ENCODE data around the gene RAI1. TPM values are rescaled to one million over a fixed set of nuclear protein-coding genes. Genes with fewer than 3 reads are reported as not detected.

The RAI1 gene
- total and polyA plus RNA-seq, 12 donors, result 4.2 to 37.3 (median 26.9) TPM

- TF ChIP-seq POLR2A (IDR thresholded peaks at IDR 0.05) (no peak), CTCF (IDR thresholded peaks at IDR 0.05) (no peak)
- 82 to 94% (median 93%) methylated on average over 3 to 6 of the region's 6 CpGs for WGBS, 4 donors
- DNase-seq, result no peak
Observed at GRCh38 chr17:17844500-17844899, 163.2 kb downstream of the RAI1 start.

GRCh38 chr17:17845046-17845775, 164.0 kb downstream of the RAI1 start:
- Histone ChIP-seq H3K4me1 (replicated peaks in 1 of 2) (peaks cover 40 to 45% of the 10 kb centered on the region in 2 donors), H3K4me3 (no peak overlapping the region), H3K9me3 (replicated peaks in 1 of 3) (no peaks in the 10 kb centered on the region), H3K36me3 (replicated peaks in 1 of 2) (peaks cover 0 to 6% of the 10 kb centered on the region in 2 donors), H3K27me3 (no peaks in the 10 kb centered on the region), H3K27ac (no peak overlapping the region)
- intact Hi-C loops (cut with DNase I), result no loop called here
- no peak for DNase-seq
- TF ChIP-seq CTCF (IDR thresholded peaks at IDR 0.05) (no peak), POLR2A (IDR thresholded peaks at IDR 0.05) (no peak)
- WGBS, 4 donors, result 87 to 97% (median 89%) methylated on average over 5 to 13 of the region's 13 CpGs

More at GRCh38 chr17:17844500-17844899, 163.2 kb downstream of the RAI1 start:
- Histone ChIP-seq H3K9me3 (replicated peaks in 1 of 3) (no peaks in the 10 kb centered on the region), H3K4me1 (replicated peaks in 1 of 2) (peaks cover 36 to 42% of the 10 kb centered on the region in 2 donors), H3K4me3 (no peak overlapping the region), H3K27me3 (no peaks in the 10 kb centered on the region), H3K36me3 (replicated peaks in 1 of 2) (peaks cover 0 to 6% of the 10 kb centered on the region in 2 donors), H3K27ac (no peak overlapping the region)
- intact Hi-C loops (cut with DNase I), result no loop called here

GRCh38 chr17:17846003-17846402, 164.7 kb downstream of the RAI1 start:
- peaks cover 0 to 6% of the 10 kb centered on the region in 2 donors for H3K36me3 ChIP-seq (replicated peaks in 1 of 2)
- no peak for TF ChIP-seq CTCF (IDR thresholded peaks at IDR 0.05)
- no peak for TF ChIP-seq POLR2A (IDR thresholded peaks at IDR 0.05)
- H3K27ac ChIP-seq, result peak overlapping the region in 1 of 5 donors; percentile 23
- peaks cover 36 to 42% of the 10 kb centered on the region in 2 donors for H3K4me1 ChIP-seq (replicated peaks in 1 of 2)
- no peaks in the 10 kb centered on the region for H3K27me3 ChIP-seq
- WGBS, 4 donors, result 88 to 94% (median 91%) methylated on average over 3 to 8 of the region's 8 CpGs
- intact Hi-C loops (cut with DNase I), result no loop called here
- DNase-seq, result no peak
- no peak overlapping the region for H3K4me3 ChIP-seq
- H3K9me3 ChIP-seq (replicated peaks in 1 of 3), result no peaks in the 10 kb centered on the region

- peak overlapping the region in 1 of 5 donors; percentile 23 for H3K27ac ChIP-seq
- no peaks in the 10 kb centered on the region for H3K27me3 ChIP-seq
- H3K9me3 ChIP-seq (replicated peaks in 1 of 3), result no peaks in the 10 kb centered on the region
- no peak for DNase-seq
- peaks cover 29 to 36% of the 10 kb centered on the region in 2 donors for H3K4me1 ChIP-seq (replicated peaks in 1 of 2)
- intact Hi-C loops (cut with DNase I), result no loop called here
- peaks cover 0 to 6% of the 10 kb centered on the region in 2 donors for H3K36me3 ChIP-seq (replicated peaks in 1 of 2)
- 60 to 90% (median 87%) methylated on average over 2 to 8 of the region's 8 CpGs for WGBS, 4 donors
- H3K4me3 ChIP-seq, result no peak overlapping the region
- TF ChIP-seq POLR2A (IDR thresholded peaks at IDR 0.05) (no peak), CTCF (IDR thresholded peaks at IDR 0.05) (no peak)
Observed at GRCh38 chr17:17846645-17847044, 165.4 kb downstream of the RAI1 start.

Measured in adrenal gland (tissue), 12 donors.